Measurements from ENCODE around the gene UFD1. TPM values are rescaled to one million over a fixed set of nuclear protein-coding genes. Genes with fewer than 3 reads are reported as not detected.
"Not testable (repeated sequence)": the region's sequence is repeated elsewhere in the genome, so short reads cannot be mapped to it uniquely, and the experiment has no call there.

UFD1 gene
- total RNA-seq, 8 experiments from 2014 or later, result 18.1 to 100 (median 51.4) TPM

DNA sequence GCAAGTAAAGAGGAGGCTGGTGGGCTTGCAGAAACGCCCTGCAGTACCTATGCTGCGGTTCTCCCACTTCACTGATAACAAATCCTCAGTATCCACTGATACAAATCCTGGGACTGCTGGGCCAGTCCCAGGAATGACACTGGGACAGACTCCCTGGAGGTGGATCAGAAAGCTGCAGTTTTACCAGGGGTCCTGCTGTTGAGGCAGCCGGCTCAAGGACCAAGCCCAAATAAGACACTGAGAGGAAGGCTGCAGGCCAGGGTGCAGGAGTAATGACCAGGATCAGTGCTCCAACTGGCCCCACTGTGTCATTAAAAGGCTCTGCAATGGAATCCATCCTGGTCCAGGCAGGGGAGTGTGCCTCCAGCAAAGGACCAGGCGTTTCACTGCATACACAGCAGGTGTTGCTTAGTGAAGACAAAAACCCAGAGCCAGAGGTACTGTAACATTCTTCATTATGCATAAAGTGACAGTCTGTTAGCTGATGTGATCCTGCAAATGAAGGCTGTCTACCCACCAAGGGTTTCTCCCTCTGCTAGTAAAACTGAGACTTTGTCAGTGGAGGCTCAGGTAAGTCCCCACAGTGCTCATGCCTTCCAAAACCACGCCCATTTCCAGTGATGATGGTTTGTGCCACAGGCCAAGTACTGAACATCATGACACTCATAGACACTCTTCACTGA is 30.1 kb downstream of the UFD1 start:
- ATAC-seq (replicated peaks in 6 of 8), result no peak
- H3K4me3 ChIP-seq, result peak overlapping the region; percentile 78 to 97 (median 95)
- in situ Hi-C loops (cut with MboI; ENCODE audit: low pct_unique_long_range_greater_than_20kb in 2 of 9, low sequenced_read_pairs in 9 of 9, unreplicated experiment in 9 of 9), result loop anchor here in 1 of 9 experiments (25.0 kb wide), 2 partner anchors 112 to 262 kb away; partner anchors contain the start of gene SLC25A1

DNA sequence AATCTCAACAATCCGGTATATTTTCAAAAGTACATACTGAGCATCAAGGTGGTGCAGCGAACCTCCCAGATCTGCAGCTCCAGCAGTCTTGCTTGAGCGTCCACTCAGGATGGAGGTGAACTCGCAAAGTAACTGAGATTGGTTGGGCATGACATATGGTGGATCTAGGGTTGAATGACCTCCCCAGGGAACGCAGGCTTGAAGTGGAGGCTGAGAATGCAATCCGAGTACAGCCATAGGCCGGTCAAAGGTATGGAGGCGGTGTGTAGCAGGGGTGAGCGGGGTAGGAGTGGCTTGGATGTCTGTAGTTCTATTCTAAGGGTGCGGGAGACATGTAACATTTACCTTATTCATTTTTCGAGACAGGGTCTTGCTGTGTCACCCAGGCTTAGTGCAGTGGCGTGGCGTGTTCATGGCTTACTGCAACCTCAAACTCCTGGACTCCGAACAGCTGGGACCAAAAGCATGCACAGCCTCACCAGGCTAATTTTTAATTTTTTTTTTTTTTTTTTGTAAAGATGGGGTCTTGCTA is 30.9 kb downstream of the UFD1 start:
- Histone ChIP-seq H3K27ac (peak overlapping the region; percentile 84 to 95), H3K4me1 (replicated peaks in 1 of 2) (peaks cover 22% of the 10 kb centered on the region in 2 donors), H3K4me3 (peak overlapping the region; percentile 78 to 97 (median 95))
- in situ Hi-C loops (cut with MboI; ENCODE audit: low pct_unique_long_range_greater_than_20kb in 2 of 9, low sequenced_read_pairs in 9 of 9, unreplicated experiment in 9 of 9), result loop anchor here in 1 of 9 experiments (25.0 kb wide), 2 partner anchors 111 to 261 kb away; partner anchors contain the start of gene SLC25A1
- 0 to 59% (median 10%) methylated on average over 1 to 13 of the region's 14 CpGs; no CpG with 5 or more reads in 3 of the 10 experiments for WGBS, 10 experiments
- peak; percentile 26 to 68 (median 50) for ATAC-seq (replicated peaks in 6 of 8)

More for the DNA sequence above, 30.1 kb downstream of the UFD1 start:
- H3K27ac ChIP-seq, result peak overlapping the region; percentile 84 to 95
- WGBS, 10 experiments, result 34 to 90% (median 74%) methylated on average over 1 to 4 of the region's 5 CpGs; no CpG with 5 or more reads in 2 of the 10 experiments
- H3K4me1 ChIP-seq (replicated peaks in 1 of 2), result peaks cover 22% of the 10 kb centered on the region in 2 donors

DNA sequence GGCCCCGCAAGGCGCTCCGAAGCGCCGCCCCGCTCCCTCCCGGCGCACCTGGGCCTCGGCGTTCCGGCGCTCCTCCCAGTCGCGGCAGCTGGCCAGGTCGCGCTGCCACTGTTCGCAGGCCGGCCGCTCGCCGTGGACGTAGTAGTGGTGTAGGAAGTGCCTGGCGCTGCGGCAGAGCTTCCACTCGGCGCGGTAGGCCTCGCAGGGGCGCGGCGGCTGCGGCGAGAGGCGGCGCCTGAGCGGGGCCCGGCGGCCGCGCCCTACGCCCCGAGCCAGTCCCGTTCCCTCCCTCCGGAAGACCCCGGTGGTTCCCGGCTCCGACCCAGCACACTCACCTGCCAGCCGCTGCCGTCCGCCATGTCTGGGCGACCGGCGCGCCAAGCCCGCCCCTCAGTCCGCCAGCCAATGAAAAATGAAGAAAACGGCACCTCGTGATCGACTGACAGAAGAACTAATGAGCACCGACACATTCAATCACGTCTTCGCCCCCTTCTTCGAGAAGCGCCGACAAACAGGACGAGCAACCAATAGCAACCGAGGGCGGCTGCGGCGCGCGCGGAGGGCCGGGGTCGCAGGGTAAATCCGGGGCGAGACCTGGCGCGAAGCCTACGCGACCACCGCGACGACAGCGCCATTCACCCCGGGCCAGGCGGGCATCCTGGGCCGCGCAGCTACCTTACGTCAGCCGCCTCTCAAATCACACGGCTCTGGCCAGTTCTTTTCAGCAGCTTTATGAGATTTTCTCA is 31.5 kb downstream of the UFD1 start, which contains the start of gene C22orf39:
Gene C22orf39, minus strand, starts transcription at position 382 of the 746 bp plus-strand sequence. Its CDS starts 23 bp downstream, at position 359.
- Histone ChIP-seq H3K27ac (peak within 1 kb of the TSS; percentile 84 to 95), H3K4me3 (peak within 1 kb of the TSS; percentile 78 to 97 (median 95)), H3K4me1 (replicated peaks in 1 of 2) (peaks cover 22% of the 10 kb centered on the region in 2 donors)
- WGBS, 10 experiments, result 0 to 3% (median 1%) methylated on average over 6 to 20 of the region's 92 CpGs; no CpG with 5 or more reads in 6 of the 10 experiments
- ATAC-seq (replicated peaks in 6 of 8), result peak; percentile 88 to 93 (median 90)
- in situ Hi-C loops (cut with MboI; ENCODE audit: low pct_unique_long_range_greater_than_20kb in 2 of 9, low sequenced_read_pairs in 9 of 9, unreplicated experiment in 9 of 9), result loop anchor here in 1 of 9 experiments (25.0 kb wide), 2 partner anchors 110 to 260 kb away; partner anchors contain the start of gene SLC25A1

DNA sequence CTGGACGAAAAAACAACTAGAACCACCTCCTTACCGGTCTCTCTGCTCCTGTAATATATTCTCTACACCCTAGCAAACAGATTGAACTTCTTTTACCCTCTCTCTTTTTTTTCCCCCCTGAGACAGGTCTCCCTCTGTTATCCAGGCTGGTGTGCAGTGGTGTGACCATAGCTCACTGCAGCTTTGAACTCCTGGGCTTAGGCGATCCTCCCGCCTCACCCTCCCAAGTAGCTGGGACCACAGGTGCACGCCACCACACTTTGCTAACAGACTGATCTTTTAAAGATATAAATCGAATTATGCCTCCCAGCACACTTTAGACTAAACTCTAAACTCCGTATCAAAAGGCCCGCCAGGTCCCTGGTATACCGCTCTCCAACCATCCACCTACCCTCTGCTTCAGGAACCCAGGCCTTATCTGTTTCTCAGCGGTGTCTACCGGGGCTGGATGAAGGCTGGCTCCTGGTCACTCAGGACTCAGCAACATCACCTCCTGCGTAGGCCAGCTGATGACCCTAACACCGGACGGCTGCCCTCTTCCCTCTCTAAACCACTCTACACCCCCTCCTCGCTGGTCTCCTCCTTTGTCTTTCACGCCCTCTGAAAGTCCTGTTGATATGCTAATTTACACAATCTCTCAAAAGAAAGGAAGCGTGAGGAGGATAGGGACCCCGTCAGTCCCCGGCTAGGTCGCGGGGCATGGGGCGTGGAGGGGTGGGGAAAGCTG is 32.2 kb downstream of the UFD1 start:
- in situ Hi-C loops (cut with MboI; ENCODE audit: low pct_unique_long_range_greater_than_20kb in 2 of 9, low sequenced_read_pairs in 9 of 9, unreplicated experiment in 9 of 9), result loop anchor here in 1 of 9 experiments (25.0 kb wide), 2 partner anchors 109 to 259 kb away; partner anchors contain the start of gene SLC25A1
- Histone ChIP-seq H3K4me3 (peak overlapping the region; percentile 78 to 97 (median 95)), H3K4me1 (replicated peaks in 1 of 2) (peaks cover 22% of the 10 kb centered on the region in 2 donors), H3K27ac (peak overlapping the region; percentile 84 to 95)
- peak in 2 of 8 experiments; percentile 14 to 18 for ATAC-seq (replicated peaks in 6 of 8)
- 30 to 67% (median 51%) methylated on average over 2 to 9 of the region's 22 CpGs; no CpG with 5 or more reads in 2 of the 10 experiments for WGBS, 10 experiments

DNA sequence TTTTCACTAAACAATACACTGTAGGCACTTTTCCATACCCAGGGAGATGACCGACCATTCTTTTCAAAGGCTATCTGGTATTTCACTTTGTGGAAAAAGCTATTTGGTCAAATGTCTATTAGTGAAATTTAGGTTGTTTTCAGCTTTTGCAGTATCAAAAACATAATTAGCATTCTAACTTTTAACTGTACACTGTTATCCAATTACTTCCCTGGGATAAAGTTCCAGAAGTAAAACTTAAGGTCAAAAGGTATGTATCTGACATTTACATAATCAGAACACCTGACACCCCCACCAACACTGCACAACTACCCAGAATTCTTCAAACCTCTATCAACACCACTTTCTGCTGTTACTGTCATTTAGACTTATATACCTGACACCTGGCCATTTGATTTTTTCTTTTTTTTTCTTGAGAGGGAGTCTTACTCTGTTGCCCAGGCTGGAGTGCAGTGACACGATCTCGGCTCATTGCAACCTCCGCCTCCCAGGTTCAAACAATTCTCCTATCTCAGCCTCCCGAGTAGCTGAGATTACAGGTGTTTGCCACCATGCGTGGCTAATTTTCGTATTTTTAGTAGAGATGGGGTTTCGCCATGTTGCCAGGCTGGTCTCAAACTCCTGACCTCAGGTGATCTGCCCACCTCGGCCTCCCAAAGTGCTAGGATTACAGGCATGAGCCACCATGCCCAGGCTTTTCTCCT is 33.6 kb downstream of the UFD1 start:
- in situ Hi-C loops (cut with MboI; ENCODE audit: low pct_unique_long_range_greater_than_20kb in 2 of 9, low sequenced_read_pairs in 9 of 9, unreplicated experiment in 9 of 9), result loop anchor here in 1 of 9 experiments (25.0 kb wide), 2 partner anchors 108 to 258 kb away; partner anchors contain the start of gene SLC25A1
- not testable (repeated sequence) for ATAC-seq (replicated peaks in 6 of 8); H3K4me3 ChIP-seq; H3K27ac ChIP-seq
- peaks cover 22% of the 10 kb centered on the region in 2 donors for H3K4me1 ChIP-seq (replicated peaks in 1 of 2)
- 11 to 100% (median 96%) methylated on average over 1 to 9 of the region's 9 CpGs for WGBS, 10 experiments

DNA sequence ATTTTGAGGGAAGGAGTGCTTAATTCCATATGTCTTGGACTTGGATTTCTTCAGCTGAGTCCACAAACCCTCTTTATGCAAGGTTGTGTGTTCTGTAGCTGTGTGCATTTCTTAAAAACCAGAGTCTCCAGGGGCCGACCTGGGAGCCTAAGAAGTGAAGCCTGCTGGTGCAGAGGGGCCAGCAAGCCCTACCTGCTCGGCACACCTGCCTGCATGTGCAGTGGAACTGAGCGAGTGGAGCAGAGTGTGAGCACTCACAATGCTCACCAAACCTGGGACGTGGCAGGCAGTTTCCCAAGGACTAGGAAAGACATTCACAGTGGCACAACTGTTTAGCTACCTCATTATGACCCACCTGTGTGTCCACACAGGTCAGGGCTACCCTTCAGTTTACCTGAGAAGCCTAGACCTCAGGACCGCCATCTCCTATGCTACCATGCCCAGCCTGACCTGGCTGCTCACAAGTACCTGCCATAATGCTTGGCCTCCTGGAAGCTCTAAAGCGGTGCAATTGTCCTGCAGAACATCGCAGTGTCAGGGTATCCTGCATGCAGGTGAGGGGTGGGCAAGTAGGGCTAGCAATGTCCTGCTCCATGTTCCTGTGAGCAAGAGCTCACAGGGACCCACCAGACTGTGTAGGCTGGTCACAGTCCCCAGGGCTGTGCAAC is 35.3 kb downstream of the UFD1 start:
- WGBS, 10 experiments, result 58 to 100% (median 83%) methylated on average over 1 to 5 of the region's 7 CpGs; no CpG with 5 or more reads in 4 of the 10 experiments
- in situ Hi-C loops (cut with MboI; ENCODE audit: low pct_unique_long_range_greater_than_20kb in 2 of 9, low sequenced_read_pairs in 9 of 9, unreplicated experiment in 9 of 9), result loop anchor here in 1 of 9 experiments (25.0 kb wide), 2 partner anchors 106 to 256 kb away; partner anchors contain the start of gene SLC25A1
- Histone ChIP-seq H3K4me1 (replicated peaks in 1 of 2) (peaks cover 16% of the 10 kb centered on the region in 2 donors), H3K4me3 (no peak overlapping the region), H3K27ac (no peak overlapping the region)
- ATAC-seq (replicated peaks in 6 of 8), result no peak

DNA sequence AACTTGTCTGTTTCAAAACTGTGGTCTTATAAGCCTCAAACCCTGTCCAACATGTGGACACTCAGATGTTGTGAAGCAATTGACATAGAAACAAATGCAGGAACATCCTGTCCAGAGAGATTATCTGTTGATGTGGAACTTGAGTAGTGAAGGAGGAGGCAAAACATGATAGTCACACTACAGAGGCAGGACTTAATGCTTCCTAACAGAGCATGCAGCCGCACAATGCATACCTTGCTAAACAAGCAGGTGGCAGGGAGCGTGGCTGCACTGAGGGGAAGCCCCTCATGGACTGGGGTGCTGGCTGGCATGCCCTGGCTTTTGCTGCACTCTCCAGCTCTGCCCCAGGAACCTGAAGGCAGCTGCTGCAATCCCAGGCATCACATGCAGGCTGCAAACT is 36.8 kb downstream of the UFD1 start:
- ATAC-seq (replicated peaks in 6 of 8), result no peak
- H3K4me3 ChIP-seq, result no peak overlapping the region
- H3K4me1 ChIP-seq (replicated peaks in 1 of 2), result peaks cover 12 to 13% of the 10 kb centered on the region in 2 donors
- in situ Hi-C loops (cut with MboI; ENCODE audit: low pct_unique_long_range_greater_than_20kb in 2 of 9, low sequenced_read_pairs in 9 of 9, unreplicated experiment in 9 of 9), result loop anchor here in 1 of 9 experiments (25.0 kb wide), 2 partner anchors 105 to 255 kb away; partner anchors contain the start of gene SLC25A1
- no peak overlapping the region for H3K27ac ChIP-seq
- 83 to 100% (median 100%) methylated on average over 1 to 2 of the region's 2 CpGs; no CpG with 5 or more reads in 5 of the 10 experiments for WGBS, 10 experiments

DNA sequence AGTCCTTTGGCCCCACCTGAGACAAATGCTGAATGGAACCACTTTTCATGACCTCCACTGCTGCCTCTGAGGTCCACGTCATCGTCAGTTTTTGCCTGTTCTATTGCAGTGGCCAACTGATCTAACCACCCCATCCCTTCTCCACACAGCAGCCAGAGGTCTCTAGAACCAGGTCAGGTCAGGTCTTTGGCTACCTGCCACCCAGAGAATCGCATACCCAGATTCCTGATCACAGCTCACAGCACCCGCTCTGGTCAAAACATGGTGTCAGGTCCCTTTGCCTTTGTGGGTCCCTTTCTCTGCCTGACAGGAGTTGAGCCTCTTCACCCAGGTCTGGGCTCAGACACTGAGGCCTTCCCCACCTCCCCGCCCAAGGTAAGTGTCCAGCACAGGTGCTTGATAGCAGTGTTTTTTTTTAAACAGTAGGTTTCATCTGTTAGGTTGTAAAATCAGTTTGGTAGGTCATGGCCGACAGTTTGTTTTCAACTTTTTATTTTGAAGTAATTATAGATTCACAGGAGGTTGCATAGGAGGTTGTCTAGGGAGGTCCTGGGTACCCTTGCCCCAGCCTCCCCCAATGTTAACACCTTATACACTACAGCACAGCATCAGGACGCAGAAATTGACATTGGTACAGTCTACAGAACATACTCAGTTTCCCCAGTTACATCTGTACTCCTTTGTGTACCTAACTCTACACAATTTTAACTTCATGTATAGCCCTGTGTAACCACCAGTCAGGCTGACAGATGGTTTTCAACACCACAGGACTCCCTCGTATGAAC is 38.4 kb downstream of the UFD1 start:
- Histone ChIP-seq H3K4me1 (replicated peaks in 1 of 2) (peaks cover 2 to 3% of the 10 kb centered on the region in 2 donors), H3K4me3 (no peak overlapping the region), H3K27ac (peak overlapping the region in 1 of 2 donors; percentile 38)
- ATAC-seq (replicated peaks in 6 of 8), result no peak
- in situ Hi-C loops (cut with MboI; ENCODE audit: low pct_unique_long_range_greater_than_20kb in 2 of 9, low sequenced_read_pairs in 9 of 9, unreplicated experiment in 9 of 9), result loop anchor here in 1 of 9 experiments (25.0 kb wide), 2 partner anchors 103 to 253 kb away; partner anchors contain the start of gene SLC25A1
- WGBS, 10 experiments, result 85 to 100% (median 94%) methylated on average over 1 to 6 of the region's 8 CpGs; no CpG with 5 or more reads in 1 of the 10 experiments

DNA sequence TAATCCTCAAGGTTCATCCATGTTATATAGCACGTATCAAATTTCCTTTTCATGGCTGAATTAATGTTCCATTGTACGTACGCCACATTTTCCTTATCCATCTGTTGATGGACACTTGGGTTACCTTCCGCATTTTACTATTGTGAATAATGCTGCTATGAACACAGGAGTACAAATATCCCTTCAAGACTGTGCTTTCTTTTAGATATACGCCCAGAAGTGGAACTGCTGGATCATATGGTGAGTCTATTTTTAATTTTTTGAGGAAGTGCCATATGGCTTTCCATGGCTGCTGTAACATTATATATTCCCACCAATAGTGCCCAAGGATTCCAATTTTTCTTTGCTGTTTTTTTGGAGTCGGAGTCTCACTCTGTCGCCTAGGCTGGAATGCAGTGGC is 40.7 kb downstream of the UFD1 start:
- Histone ChIP-seq H3K4me3 (no peak overlapping the region), H3K4me1 (replicated peaks in 1 of 2) (peaks cover 3 to 4% of the 10 kb centered on the region in 2 donors), H3K27ac (no peak overlapping the region)
- ATAC-seq (replicated peaks in 6 of 8), result no peak
- in situ Hi-C loops (cut with MboI; ENCODE audit: low pct_unique_long_range_greater_than_20kb in 2 of 9, low sequenced_read_pairs in 9 of 9, unreplicated experiment in 9 of 9), result loop anchor here in 1 of 9 experiments (25.0 kb wide), 2 partner anchors 101 to 251 kb away; partner anchors contain the start of gene SLC25A1
- 72 to 100% (median 87%) methylated on average over 2 to 7 of the region's 7 CpGs; no CpG with 5 or more reads in 1 of the 10 experiments for WGBS, 10 experiments

DNA sequence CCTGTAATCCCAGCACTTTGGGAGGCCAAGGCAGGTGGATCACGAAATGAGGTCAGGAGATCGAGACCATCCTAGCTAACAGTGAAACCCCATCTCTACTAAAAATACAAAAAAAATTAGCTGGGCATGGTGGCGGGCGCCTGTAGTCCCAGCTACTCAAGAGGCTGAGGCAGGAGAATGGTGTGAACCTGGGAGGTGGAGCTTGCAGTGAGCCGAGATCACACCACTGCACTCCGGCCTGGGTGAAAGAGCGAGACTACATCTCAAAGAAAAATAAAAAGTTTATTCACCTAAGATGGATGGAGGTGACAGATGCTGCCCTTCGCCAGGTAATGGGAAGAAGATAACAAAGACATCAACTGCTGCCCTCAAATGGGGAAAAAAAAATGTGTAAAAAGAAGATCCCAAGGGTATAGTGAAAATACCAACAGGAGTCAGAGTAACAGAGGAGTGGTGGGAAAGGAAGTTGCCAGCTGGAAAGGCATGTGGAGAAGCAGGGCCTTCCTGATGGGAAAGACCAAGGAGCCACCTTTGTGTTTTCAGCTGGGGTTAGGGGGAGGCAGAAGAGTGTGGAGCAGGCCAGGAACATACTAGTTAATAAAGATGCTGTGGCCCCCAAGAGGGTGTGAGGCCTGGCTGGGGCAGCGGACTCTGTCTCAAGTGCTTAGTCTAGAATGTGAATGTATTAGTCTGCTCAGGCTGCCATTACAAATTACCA is 42.4 kb downstream of the UFD1 start:
- H3K27ac ChIP-seq; H3K4me3 ChIP-seq; H3K4me1 ChIP-seq (replicated peaks in 1 of 2); ATAC-seq (replicated peaks in 6 of 8): not testable (repeated sequence)
- in situ Hi-C loops (cut with MboI; ENCODE audit: low pct_unique_long_range_greater_than_20kb in 2 of 9, low sequenced_read_pairs in 9 of 9, unreplicated experiment in 9 of 9), result loop anchor here in 1 of 9 experiments (25.0 kb wide), 2 partner anchors 99 to 249 kb away; partner anchors contain the start of gene SLC25A1
- WGBS, 10 experiments, result 63 to 100% (median 100%) methylated on average over 1 to 5 of the region's 9 CpGs; no CpG with 5 or more reads in 1 of the 10 experiments
